Right lobe of liver (tissue), 4 donors: Measurements from ENCODE around the gene TEX264.
A peak's percentile ranks its signal among the peaks of the same experiment; 100 is the strongest.

Experiments
- POLR2A ChIP-seq: fragments of 450-650 bp; IDR thresholded peaks from one replicate; pipeline ENCODE4 v1.6.1; 2017; ENCODE audit warnings: antibody characterized with exemption, mild to moderate bottlenecking
- TF ChIP-seq, protein P1 (sequence below), 4 donors: fragments of 200-600 bp in 3 of 4; fragments of 450-650 bp in 1 of 4; IDR thresholded peaks; one replicate each; pipeline versions ENCODE4 v1.5.1 to v1.8.0; 2016 to 2022; ENCODE audit warnings: antibody characterized with exemption in 4 of 4, mild to moderate bottlenecking in 2 of 4
- donor health status: DM: no; HTN: no; CAD: no.
- donor health status: DM: no; HTN: no; CAD: no.
- donor health status: DM: no; HTN: yes; CAD: no.

DNA sequence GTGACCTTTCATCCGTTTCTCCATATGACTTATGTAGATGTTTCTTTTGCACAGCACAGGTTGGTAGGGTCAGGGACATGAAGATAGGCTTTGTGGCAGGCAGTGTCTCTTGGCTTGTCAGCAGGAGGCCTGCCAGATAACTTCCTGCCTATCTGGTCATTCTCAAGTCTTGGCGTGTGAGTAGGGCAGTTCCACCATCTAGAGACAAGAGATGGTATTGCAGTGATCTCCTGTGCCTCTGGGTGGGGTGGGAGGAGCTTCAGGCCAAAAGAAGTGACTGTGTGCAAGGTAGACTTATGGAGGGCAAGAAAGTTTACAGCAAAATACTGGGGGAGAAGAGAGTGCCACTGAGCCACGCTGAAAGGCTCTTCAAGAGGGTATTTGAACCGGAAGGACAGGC is 11.0 kb downstream of the TEX264 start:
- TF ChIP-seq, protein P1, sequence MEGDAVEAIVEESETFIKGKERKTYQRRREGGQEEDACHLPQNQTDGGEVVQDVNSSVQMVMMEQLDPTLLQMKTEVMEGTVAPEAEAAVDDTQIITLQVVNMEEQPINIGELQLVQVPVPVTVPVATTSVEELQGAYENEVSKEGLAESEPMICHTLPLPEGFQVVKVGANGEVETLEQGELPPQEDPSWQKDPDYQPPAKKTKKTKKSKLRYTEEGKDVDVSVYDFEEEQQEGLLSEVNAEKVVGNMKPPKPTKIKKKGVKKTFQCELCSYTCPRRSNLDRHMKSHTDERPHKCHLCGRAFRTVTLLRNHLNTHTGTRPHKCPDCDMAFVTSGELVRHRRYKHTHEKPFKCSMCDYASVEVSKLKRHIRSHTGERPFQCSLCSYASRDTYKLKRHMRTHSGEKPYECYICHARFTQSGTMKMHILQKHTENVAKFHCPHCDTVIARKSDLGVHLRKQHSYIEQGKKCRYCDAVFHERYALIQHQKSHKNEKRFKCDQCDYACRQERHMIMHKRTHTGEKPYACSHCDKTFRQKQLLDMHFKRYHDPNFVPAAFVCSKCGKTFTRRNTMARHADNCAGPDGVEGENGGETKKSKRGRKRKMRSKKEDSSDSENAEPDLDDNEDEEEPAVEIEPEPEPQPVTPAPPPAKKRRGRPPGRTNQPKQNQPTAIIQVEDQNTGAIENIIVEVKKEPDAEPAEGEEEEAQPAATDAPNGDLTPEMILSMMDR (IDR thresholded peaks at IDR 0.05): peak; percentile 78 to 91 (median 80)
- no peak for TF ChIP-seq POLR2A
